HG02840 (cell line): ENCODE data around the gene H2AZ2.
"Not testable (repeated sequence)": the region's sequence is repeated elsewhere in the genome, so short reads cannot be mapped to it uniquely, and the experiment has no call there.

Source experiments
- ATAC-seq: cut with Tn5 transposase; IDR thresholded peaks from one replicate; pipeline ENCODE4 v1.9.1; 2021; ENCODE audit warnings: mild to moderate bottlenecking, moderate library complexity, moderate number of reproducible peaks; ENCODE audit not compliant: unreplicated experiment, low FRiP score

The H2AZ2 gene

DNA sequence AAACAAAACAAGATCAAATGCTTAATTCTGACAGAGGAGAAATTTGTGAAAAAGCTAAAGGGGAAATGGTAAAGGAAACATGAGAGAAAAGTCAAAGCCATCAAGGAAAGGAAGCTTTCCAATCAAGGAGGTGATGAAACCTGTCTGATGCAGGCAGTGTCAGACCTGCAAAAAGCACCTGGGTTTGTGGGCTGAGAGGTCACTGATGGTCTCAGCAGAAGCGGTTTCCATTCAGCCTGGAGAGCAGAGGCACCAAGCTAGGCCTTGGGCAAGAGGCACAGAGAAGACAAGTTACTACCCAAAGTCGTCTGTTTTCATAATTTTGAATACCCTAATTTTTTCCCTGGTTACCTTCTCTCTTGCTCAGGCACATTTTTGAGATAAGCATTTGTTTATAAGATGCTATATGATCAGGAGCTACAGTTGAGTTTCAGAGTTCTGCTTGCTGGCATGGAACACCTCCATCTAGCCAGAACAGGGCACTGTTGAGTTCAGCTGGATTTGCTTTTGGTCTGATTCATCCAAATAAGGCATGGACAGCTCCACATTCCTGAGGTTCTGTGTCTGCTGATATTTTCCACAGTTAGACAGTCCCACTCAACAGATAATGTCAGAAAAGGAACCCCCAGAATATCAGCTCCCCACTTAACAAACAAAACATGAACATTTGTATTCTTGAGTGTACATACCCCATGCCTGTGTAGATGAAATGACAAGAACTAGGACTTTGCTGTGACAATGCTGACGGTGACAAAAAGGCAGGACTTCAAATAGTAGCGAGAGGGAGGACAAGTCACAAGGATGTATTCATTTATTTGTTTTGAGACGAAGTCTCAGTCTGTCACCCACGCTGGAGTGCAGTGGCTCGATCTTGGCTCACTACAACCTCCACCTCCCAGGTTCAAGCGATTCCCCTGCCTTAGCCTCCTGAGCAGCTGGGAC is 56.3 kb downstream of the H2AZ2 start:
- ATAC-seq = no peak

DNA sequence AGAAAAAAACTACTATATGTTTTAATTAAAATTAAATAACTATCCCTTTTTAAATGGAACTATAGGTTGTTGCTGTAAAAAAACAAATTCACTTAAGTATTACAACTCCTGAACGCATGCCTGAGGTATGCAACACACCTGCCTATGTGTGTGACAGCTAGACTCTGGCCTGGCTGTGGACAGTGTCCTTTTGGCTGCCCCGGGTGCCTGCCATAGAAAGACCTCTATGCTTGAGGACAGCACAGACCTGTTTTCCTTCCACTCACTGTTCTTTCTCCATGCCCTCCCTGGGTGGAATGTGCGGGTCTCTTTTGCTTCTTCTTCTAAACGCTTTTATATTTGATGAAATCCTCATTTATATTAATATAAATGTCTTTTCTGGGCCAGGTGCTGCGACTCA is 57.9 kb downstream of the H2AZ2 start:
- ATAC-seq = no peak

DNA sequence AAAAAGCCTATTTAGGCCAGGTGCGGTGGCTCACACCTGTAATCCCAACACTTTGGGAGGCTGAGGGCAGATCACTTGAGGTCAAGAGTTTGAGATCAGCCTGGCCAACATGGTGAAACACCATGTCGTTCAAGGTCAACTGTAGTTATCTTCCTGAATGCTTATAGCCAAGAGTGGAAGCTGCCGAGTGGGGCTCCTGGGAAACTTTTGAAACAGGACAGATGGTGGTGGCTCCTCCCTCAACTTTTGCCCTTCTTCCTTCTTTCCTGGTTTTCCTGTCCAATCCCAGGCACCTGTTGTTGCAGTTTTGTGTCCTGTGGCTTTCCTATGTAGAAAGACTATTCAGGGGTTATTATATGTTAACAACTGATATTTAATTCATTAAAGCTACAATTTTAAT is 60.1 kb downstream of the H2AZ2 start:
- ATAC-seq = no peak

DNA sequence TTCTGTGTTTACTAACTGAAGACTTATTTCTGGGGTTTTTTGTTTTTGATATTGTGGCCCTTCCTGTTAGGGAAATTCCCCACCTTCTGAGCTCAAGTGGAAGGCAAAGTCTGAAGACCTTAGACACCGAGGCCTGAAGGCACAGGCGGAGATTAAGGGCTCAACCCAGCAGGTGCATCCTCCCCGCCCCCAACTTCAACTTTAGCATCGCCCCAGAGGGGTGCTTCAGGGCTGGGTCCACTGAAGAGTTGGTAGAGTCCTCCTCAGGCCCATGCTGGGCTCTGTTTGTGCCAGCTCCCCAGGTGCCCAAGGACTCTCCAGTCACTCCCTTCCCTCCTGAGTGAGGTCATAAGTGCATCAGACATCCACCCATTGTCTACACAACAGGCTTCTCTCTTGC is 60.8 kb downstream of the H2AZ2 start:
- no peak for ATAC-seq

DNA sequence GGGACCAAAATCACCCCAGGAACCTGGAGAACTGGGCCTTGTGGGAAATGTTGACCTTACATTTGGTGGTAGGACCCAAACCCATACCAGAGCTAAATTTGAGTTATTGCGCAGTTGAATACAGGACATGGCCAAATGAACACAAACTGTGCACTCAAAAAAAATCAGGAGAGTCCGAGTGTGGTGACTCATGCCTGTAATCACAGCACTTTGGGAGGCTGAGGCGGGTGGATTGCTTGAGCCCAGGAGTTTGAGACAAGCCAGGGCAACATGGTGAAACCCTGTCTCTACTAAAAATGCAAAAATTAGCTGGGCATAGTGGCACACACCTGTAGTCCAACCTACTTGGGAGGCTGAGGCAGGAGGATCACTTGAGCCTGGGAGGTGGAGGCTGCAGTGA is 62.7 kb downstream of the H2AZ2 start:
- not testable (repeated sequence) for ATAC-seq

DNA sequence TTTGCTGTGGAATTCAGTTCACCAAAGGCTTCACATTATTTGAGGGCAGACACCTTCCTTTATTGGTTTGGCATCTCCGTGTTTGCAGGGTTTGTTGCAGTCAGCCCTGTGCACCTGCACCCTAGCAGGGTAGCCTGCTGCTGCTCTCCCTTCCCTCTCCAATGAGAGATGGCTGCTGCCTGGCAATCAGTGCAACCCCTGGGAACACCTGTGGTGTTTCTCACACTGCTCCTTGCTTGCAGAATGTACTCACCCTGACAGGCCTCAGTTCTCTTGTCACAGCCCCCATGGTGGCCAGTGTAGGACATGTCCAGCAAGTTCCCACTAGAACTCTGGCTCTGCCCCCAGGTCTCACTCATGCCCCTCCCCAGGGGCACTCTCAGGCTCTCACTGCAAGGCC is 63.5 kb downstream of the H2AZ2 start:
- no peak for ATAC-seq

DNA sequence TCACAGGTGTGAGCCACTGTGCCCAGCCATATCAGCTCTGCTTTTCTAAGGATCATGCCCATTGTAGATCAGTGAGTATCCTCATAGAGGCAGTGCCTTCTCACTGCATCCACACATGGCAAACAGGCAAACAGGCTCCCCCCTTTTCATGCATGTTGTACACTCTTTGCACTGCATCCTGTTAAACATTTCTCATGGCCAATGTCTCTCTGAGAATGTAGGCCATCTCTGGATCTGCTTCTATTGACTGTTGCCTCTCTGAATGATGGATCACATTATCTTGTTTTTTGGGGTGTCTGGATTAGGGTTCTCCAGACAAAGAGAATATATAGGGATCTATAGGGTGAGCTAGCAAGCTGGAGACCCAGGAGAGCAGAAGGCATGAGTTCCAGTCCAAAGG is 64.5 kb downstream of the H2AZ2 start:
- no peak for ATAC-seq

DNA sequence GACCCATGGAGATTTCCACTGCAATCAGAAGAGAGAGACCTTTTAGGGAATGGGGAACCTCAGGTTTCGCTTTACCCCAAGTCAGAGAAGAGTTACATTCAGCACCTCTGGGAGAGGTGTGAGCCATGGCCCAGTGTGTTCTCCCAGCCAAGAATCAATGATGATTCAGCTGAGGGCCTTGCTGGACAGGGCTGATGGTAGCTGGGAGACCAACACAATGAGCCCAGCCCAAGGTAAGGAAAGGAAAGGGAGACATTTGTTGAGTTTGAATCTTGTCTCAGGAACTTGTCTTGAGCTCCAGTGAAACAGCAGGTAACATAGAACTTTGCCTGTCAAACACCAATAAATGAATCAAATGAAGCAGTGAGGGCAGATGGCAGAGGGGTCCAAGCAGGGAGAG is 65.4 kb downstream of the H2AZ2 start:
- no peak for ATAC-seq
